GM19452 (cell line): ENCODE measurements around the gene MYOF.
"Not testable (repeated sequence)": the region's sequence is repeated elsewhere in the genome, so short reads cannot be mapped to it uniquely, and the experiment has no call there.

Experiments
- ATAC-seq: cut with Tn5 transposase; IDR thresholded peaks from one replicate; pipeline ENCODE4 v1.9.1; 2021; ENCODE audit not compliant: unreplicated experiment

Gene MYOF

DNA sequence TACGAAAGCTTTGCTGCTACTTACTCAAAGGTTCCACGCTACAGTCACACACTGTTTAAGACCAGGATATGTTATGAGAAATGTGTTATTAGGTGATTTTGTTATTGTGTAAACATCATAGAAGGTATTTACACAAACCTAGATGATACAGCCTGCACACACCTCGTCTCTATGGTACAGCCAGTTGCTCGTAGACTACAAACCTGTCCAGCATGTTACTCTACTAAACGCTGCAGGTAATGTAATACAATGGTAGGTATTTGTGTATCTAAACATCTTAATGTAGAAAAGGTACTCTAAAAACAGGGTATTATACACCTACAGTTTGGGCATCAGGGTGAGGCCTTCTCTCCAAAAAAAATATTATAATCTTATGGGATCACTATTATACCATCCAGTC is 181.2 kb downstream of the MYOF start:
- ATAC-seq: no peak

DNA sequence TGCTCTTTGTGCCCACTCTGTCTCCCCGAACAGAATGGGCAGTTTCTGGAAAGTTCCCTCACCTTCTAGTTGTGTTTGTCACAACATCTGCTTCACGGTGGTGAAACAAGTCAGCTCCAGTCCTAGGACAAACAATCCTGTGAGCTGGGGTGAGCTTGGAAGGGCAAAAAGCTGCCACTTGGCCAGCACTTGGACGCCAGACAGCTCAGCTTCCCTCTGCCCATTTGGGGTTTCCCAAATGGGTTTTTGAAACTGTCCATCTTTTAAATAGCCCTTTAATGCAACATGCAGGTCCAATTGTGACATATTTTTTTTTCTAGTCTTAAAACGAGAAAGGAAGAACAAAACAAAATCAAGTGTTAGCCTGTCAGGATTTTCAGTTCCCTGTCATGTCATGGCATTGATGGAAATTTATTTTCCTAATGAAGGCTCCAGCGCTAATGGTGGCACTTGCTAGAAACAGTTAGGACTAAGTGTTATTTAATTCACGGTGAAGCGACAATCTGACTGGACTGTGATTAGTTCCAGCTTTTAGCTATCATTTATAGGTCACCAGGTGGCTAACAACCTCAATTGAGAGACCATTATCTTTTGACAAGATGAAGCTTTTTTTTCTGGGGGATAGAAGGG is 181.7 kb downstream of the MYOF start:
- ATAC-seq: no peak

DNA sequence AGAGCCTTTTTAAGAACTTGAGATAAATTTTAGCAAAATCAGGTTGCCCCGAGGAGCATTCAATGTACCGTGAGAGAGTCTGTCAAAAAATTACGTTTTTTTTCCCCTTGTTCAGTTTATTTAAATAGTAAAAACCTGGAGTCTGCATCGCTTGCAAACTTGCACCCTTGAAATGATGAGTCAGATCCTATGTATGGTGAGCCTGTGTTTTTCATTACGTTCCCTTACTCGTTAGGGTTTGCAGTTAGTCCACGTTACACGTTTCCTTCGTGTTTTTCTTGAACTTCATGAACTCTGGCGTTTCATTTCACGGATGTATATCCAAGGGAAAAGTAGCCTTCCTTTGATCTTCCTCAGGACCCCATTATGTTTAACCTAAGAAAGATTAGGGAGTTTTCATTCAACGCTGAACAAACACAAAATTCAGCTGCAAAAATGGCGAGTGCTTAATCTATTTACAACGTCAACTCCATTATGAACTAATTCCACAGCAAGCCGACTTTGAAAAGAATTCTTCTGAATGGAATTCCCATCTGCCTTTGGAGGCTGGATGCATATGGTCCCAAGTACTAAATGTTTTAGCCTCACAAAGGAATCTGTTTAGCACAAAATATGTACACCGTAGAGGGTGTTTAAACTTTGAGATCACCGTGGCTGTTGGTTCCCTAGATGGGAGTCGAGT is 182.4 kb downstream of the MYOF start:
- no peak for ATAC-seq

DNA sequence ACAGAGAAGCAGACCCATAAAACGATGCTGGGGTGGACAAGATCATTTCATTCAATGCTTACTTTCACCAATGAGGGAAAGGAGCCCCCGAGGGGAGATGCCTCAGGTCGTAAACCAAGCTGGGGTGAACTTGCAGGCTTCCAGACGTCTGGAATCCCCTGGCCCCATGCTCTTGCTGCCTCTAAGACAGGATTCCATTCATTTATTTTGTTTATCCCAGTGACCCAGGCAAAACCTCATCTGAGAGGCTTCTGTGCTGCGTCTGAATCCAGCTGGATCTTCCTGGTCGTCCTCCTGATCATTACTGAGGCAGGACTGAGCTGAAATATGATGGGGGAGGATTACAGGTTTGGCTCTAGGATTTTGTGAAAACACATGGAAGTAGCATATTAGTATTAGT is 182.9 kb downstream of the MYOF start:
- ATAC-seq: no peak

GRCh38 chr10:93296151-93296550 is 186.0 kb downstream of the MYOF start:
- no peak for ATAC-seq

- ATAC-seq: no peak
Observed at GRCh38 chr10:93293999-93294398, 188.1 kb downstream of the MYOF start.

- no peak for ATAC-seq
Observed at GRCh38 chr10:93290661-93291354, 191.3 kb downstream of the MYOF start.

DNA sequence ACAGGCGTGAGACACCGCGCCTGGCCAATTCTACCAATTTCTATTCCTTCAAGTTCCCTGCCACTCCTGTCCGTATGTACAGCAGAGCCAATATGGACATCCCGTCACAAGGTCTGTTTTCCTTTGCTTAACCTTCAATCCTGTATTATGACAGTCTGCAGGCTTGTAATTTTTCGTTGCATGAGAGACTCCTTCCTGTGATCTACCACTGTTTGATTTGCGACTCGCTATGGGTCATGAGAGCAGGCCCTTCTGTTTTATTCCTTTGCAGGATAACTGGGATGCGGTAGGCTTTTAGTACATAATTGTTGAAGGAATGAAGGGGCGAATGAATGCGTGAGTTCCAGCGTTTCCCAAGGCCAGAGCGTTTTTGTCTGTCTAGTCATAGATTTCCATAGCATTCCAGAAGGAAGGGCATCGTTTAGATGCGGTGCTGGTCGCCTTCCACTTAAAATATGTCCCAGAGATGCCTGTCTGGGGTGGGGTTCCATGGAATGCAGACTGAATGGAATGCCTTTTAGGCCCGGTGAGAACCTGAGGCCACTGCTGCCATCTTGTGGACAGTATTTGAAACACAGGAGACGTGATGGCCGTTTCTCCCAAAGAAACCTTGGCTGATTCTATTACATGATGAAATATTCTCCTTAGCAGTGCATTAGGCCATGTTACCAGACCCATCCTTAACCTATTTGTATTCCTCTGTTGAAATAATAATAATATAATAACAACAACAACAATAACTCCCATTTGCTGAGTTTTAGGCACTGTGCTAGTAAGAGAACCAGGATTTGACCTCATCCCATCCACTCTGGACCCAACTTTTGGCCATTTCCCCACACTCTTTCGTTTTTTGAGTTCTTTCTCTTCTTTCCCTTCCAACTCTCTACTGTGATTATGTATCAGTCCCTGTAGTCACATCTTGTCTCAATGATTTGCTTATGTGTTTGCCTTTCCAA is 193.2 kb downstream of the MYOF start:
- no peak for ATAC-seq

GRCh38 chr10:93287775-93288174 is 194.4 kb downstream of the MYOF start:
- no peak for ATAC-seq

- not testable (repeated sequence) for ATAC-seq
Observed at GRCh38 chr10:93284246-93284645, 197.9 kb downstream of the MYOF start.

GRCh38 chr10:93281367-93281720 is 200.8 kb downstream of the MYOF start:
- ATAC-seq: no peak

DNA sequence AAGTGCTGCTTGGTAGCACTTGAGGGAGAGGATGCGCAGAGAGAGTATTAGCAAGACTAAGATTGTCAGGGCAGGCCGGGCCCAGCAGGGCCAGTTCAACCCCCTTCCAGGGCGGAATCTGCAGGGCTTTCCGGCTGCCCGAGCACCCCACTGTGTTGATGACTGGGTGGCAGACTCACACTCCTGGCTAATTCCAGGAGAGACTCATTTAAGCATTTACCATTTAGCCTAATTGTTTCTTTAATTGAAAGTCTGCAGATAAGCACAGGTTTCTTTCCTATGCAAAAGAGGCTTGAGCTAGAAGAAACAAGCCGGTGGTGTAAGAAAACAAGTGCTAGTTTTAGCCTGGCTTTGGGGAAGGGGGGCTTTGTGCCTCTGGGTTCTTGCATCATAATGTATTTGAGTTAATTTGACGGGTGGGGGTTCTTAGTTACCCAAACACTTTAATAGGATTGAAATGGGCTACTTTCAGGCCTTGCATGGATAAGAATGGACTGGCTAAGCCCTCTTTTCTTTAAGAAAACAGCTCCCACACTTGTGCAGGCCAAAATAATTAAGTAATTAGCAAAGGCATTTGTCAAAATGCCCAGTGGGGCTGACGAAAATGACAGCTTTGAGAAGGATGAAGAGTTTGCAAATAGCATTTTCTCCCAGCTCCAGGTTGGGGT is 201.3 kb downstream of the MYOF start:
- no peak for ATAC-seq

DNA sequence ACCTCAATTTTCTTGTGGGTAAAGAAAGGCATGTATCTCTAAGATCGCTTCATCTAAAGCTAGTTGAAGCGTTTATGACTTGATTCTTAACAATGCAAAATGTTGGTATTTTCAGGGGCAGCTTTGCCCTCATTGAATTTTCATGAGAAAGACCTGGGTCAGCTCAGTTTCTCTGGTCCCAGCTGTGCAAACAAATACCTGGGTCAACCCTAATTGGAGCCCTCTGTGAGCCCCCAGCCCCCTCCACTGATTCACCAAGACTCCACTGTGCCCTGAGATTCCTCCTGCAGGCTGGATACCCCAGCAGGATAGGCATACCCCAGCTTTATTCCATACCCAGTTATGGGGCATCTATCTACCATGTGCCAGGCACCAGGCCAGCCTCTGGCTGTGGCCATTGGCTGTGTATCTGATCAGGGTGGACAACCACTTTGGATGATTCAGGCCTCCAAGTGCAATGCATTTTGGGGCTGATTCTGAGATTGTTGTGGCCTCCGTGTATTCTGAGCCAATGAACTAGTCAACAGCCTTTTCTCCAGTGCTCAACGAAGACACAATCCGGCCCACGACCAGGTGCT is 201.9 kb downstream of the MYOF start:
- ATAC-seq: no peak

DNA sequence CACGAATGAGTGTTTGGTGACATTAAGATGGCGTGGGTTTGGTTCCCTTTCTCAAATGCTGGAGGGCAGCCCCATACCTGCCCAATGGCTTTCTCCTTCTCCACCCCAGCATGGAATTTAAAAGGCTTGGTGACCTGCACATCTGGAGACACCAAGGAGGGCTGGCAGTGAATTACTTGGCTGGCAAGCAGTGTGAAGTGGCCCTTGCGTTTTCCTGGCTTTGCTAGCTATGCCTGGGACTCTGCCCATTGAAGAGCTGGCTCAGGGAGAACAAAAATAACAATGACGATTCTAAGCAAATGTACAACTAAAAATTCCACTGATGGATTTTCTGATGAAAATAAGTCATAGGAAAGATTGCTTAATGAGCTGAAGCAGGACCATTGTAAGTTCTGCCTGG is 204.8 kb downstream of the MYOF start:
- no peak for ATAC-seq

GRCh38 chr10:93274419-93274818 is 207.7 kb downstream of the MYOF start:
- no peak for ATAC-seq

DNA sequence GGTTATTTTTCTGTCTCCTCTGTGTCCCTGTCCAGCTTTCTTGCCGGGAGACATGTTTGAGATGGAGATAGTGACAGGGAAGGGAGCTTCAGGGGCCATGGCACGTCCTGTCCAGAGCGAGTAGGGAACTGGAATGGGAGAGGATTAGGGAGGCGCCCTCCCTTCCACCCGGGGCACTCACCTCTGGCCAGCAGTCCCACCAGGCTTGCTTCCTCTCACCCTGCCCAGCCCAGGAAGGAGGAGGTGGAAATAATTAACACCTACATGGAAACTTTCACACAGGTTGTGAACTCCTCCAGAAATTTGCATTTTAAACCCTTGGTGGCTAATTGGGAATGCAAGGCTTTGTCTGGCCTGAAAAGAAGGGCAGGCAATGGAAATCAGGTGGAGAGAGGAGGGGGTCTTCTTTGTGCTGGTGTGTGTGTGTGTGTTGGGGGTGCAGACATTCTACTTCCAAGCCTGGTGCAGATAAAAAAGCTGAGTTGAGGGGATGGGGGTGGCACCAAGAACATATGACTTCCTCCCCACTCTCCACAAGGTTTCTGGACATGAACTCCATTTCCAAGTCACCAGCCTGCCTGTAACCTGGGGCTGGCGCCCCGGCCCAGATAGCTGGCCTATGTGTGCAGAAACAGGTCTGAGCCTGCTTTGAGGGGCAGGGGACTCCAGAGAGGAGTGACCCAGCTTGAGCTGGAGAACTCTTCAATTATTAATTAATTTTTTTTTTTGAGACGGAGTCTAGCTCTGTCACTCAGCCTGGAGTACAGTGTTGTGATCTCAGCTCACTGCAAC is 209.1 kb downstream of the MYOF start:
- ATAC-seq: no peak

- no peak for ATAC-seq
Observed at GRCh38 chr10:93271347-93271746, 210.8 kb downstream of the MYOF start.

GRCh38 chr10:93269281-93269680 is 212.9 kb downstream of the MYOF start:
- no peak for ATAC-seq

DNA sequence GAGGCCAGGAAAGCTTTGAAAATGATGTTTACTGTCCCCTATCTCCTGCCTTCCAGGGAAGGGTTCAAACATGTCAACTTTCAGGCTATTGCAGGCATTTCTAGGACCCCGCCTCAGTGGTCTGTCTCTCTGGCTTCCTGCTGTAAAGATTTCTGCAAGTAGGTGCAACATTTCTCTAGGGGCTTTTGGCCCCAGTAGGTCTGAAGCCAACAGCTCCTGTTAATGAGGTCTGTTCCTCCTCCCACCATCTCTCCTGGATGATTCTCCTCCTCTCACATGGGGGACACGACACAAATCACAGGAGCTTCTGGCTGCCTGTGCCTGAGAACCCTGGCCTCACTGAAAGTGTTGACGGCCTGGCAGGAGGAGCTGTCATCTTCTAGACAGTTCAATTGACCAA is 214.1 kb downstream of the MYOF start:
- peak; percentile 1 for ATAC-seq

DNA sequence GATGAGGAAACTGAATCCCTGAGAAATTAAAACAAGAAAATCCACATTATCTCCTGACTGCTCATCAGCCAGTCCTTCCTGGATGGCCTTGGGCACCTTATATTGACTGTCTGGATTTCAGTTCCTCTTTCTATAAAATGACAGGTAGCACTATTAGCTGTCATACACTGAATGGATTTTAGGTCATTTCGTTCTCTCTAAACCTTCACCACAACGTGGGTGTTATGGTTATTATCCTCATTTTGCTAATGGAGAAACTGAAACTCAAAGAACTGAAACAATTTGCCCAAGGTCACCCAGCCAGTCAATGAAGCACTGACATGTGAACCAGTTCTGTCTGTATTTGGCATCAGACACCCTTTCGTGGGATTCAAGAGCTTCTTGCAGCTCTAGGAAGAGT is 214.6 kb downstream of the MYOF start:
- ATAC-seq: peak; percentile 98
